Mesothelial cell of epicardium (in vitro differentiated cells): ENCODE measurements around the gene CLEC7A. TPM values are rescaled to one million over a fixed set of nuclear protein-coding genes. Genes with fewer than 3 reads are reported as not detected.

Experiments used
- DNase-seq, 2 experiments: peaks; one replicate each; pipeline ENCODE4 v3.0.0; 2021; ENCODE audit warnings: low spot score in 2 of 2; ENCODE audit not compliant: unreplicated experiment in 2 of 2
- H3K27ac Mint-ChIP-seq: 2 replicates; pipeline ENCODE4 v1.8.0; 2021; ENCODE audit warnings: mixed read lengths
- H3K27me3 Mint-ChIP-seq: 2 replicates; pipeline ENCODE4 v1.8.0; 2021; ENCODE audit warnings: low read depth, mixed read lengths
- H3K36me3 Mint-ChIP-seq: 2 replicates; pipeline ENCODE4 v1.8.0; 2021; ENCODE audit warnings: mixed read lengths
- H3K4me1 Mint-ChIP-seq: 2 replicates; pipeline ENCODE4 v1.8.0; 2021; ENCODE audit warnings: mixed read lengths
- H3K4me3 Mint-ChIP-seq: 2 replicates; pipeline ENCODE4 v1.8.0; 2021; ENCODE audit warnings: mild to moderate bottlenecking, moderate library complexity, mixed read lengths
- H3K9me3 Mint-ChIP-seq: 2 replicates; pipeline ENCODE4 v1.8.0; 2021; ENCODE audit warnings: mixed read lengths
- total RNA-seq: library from RNA; stranded (reverse); gene quantifications from 3 replicates; pipeline ENCODE4 v1.2.1, GENCODE V29; 2021
- TF ChIP-seq, protein P1 (sequence below): fragments of 200-600 bp; sonication (generic); IDR thresholded peaks from one replicate; pipeline ENCODE4 v1.5.0; 2021; ENCODE audit warnings: antibody characterized with exemption; ENCODE audit not compliant: unreplicated experiment

Gene CLEC7A
- total RNA-seq, 1 donor from 2014 or later, result not detected

DNA sequence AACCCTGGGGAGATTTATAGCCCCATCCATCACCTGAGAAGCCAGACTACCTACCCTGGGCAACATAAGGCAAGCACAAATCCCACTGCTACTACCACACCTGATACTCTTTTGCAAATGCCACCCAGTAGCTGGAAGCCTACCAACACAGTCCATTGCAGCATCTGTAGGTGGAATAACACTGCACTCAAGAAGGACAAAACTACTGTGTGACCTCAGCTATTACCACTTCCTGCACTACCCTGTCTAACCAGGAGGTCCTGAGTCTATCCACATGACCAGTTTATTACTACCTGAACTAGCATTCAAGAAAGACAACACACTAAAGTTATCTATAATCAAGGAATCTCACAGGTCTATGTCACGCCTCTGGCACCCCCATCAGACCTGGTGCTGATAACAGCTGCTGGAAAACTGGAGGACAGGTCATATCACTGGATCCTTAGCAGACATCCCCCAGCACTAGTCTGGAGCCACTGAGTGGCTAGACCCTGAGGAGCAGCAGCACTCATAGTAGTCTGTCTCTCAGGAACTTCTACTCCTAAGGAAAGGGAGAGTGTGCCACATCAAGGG is 28.3 kb downstream of the CLEC7A start:
- Mint-ChIP-seq H3K36me3 (peaks cover 7% of the 10 kb centered on the region), H3K9me3 (peaks cover 23% of the 10 kb centered on the region), H3K4me1 (peaks cover 37% of the 10 kb centered on the region), H3K27ac (peak overlapping the region; percentile 41), H3K27me3 (no peaks in the 10 kb centered on the region), H3K4me3 (no peak overlapping the region)
- no peak for DNase-seq
- TF ChIP-seq, protein P1, sequence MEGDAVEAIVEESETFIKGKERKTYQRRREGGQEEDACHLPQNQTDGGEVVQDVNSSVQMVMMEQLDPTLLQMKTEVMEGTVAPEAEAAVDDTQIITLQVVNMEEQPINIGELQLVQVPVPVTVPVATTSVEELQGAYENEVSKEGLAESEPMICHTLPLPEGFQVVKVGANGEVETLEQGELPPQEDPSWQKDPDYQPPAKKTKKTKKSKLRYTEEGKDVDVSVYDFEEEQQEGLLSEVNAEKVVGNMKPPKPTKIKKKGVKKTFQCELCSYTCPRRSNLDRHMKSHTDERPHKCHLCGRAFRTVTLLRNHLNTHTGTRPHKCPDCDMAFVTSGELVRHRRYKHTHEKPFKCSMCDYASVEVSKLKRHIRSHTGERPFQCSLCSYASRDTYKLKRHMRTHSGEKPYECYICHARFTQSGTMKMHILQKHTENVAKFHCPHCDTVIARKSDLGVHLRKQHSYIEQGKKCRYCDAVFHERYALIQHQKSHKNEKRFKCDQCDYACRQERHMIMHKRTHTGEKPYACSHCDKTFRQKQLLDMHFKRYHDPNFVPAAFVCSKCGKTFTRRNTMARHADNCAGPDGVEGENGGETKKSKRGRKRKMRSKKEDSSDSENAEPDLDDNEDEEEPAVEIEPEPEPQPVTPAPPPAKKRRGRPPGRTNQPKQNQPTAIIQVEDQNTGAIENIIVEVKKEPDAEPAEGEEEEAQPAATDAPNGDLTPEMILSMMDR, result no peak

DNA sequence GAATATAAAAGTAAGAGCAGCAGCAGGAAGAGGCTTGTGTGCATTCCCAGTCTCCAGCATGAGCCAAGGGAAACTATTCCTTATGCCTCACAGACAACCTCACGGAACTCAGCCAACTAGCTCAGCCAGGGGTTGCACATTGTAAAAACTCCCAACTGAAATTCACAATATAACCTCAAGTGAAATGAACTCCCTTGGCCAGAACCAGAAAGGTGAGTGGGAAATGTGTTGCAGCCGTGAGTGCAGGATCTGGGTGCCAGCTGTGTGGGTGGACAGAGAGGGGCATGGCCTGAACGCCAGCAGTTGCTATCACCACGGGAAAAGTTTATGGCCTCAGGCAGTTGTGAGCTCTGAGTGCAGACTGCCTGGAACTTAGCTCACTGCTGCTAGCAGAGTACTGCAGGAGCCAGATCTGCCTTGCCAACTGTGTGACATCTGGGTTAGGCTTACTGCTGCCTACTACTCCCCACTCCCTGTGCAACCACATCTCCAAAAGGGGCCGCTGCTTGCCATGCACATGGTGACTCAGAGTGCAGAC is 28.9 kb downstream of the CLEC7A start:
- peak in 1 of 2 experiments; percentile 43 for DNase-seq
- Mint-ChIP-seq H3K9me3 (peaks cover 20% of the 10 kb centered on the region), H3K27me3 (no peaks in the 10 kb centered on the region), H3K27ac (peak overlapping the region; percentile 92), H3K4me3 (peak overlapping the region; percentile 42), H3K4me1 (peaks cover 37% of the 10 kb centered on the region), H3K36me3 (peaks cover 7% of the 10 kb centered on the region)
- TF ChIP-seq, protein P1, result no peak

DNA sequence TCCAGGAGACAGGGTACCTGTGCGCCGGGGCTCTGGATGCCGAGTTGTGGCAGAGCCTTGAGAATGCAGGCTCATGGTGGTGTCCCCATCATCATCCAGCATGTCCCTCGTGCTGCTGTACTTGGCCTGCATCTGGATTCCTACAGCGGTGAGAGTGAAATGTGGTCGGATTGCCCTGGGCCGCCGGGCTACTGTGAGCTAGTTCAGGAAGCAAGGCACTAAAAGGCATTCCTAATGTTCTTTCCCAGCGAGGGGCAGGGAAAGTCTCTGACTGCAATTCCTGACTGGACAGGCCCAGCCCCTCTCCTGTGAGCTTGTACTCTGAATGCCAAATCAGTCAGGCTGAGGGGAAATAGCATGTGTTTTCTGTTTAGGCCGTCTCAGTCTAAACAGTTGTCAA is 31.2 kb downstream of the CLEC7A start, which contains the start of gene CLEC1A:
Gene CLEC1A (minus strand): TSS at position 195 of the 400 bp plus-strand sequence. CDS start 63 bp downstream, at position 132.
- H3K27ac Mint-ChIP-seq, result peak within 1 kb of the TSS; percentile 71
- H3K27me3 Mint-ChIP-seq, result no peaks in the 10 kb centered on the region
- no peak within 1 kb of the TSS for H3K4me3 Mint-ChIP-seq
- peaks cover 37% of the 10 kb centered on the region for H3K4me1 Mint-ChIP-seq
- peak in 1 of 2 experiments; percentile 45 for DNase-seq
- TF ChIP-seq, protein P1, result no peak
- H3K9me3 Mint-ChIP-seq, result peaks cover 5% of the 10 kb centered on the region
- H3K36me3 Mint-ChIP-seq, result peaks cover 5% of the 10 kb centered on the region

DNA sequence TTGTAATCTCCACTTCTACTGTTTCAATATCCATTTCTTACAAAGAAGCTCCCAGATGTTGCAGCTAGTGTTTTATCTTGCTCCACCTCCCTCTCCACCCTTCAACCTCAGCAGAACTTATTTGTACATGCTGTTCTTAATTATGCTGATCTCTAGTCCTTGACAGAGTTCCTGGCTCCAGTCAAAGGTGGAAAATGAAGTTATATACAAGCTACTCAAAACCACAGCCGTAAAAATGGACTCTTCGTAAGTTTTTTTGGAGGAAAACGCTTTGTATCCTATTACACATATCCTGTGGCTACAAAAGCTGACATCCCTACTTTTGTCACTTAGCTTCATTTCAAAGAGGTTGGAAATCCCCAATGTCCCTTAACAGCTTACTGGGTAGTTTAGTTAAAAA is 32.5 kb downstream of the CLEC7A start:
- no peaks in the 10 kb centered on the region for H3K36me3 Mint-ChIP-seq
- no peak for DNase-seq
- no peak overlapping the region for H3K4me3 Mint-ChIP-seq
- no peaks in the 10 kb centered on the region for H3K9me3 Mint-ChIP-seq
- no peaks in the 10 kb centered on the region for H3K27me3 Mint-ChIP-seq
- H3K27ac Mint-ChIP-seq, result peak overlapping the region; percentile 17
- TF ChIP-seq, protein P1, result no peak
- peaks cover 37% of the 10 kb centered on the region for H3K4me1 Mint-ChIP-seq

DNA sequence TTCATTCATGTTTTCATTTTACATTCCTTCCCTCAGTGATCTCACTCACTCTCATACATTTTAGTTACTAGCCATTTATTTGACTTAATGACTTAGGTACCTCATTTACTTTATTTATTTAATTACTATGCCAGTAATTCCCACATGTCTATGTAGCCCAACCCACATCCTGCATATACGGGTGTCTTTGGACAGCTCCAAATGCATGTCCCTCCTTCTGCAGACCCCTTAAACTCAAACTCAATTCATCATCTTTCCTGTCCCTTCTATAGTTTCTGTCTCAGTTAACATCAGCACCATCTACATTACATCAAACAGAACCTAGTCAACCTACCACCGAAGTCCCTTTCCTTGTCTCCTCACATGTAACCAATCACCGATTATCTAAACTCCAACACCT is 34.0 kb downstream of the CLEC7A start:
- H3K4me3 Mint-ChIP-seq, result no peak overlapping the region
- TF ChIP-seq, protein P1, result no peak
- H3K27me3 Mint-ChIP-seq, result no peaks in the 10 kb centered on the region
- no peaks in the 10 kb centered on the region for H3K36me3 Mint-ChIP-seq
- peaks cover 25% of the 10 kb centered on the region for H3K4me1 Mint-ChIP-seq
- no peaks in the 10 kb centered on the region for H3K9me3 Mint-ChIP-seq
- H3K27ac Mint-ChIP-seq, result no peak overlapping the region
- no peak for DNase-seq
